Peyer's patch (tissue), 4 donors: ENCODE data around the gene RAPGEF5. TPM values are rescaled to one million over a fixed set of nuclear protein-coding genes. Genes with fewer than 3 reads are reported as not detected.
"Not testable (repeated sequence)": the region's sequence is repeated elsewhere in the genome, so short reads cannot be mapped to it uniquely, and the experiment has no call there.

Experiments
- DNase-seq, 3 donors: peaks; one replicate each; pipeline ENCODE4 v3.0.0-alpha.2; 2017 to 2019
- H3K27ac ChIP-seq, 4 donors: fragments of 200-600 bp; sonication (generic); one replicate each; pipeline ENCODE4 v1.5.1; 2016 to 2019
- H3K27me3 ChIP-seq, 2 donors: fragments of 200-600 bp; sonication (generic); one replicate each; pipeline ENCODE4 v1.5.1; 2019
- H3K36me3 ChIP-seq, 3 donors: fragments of 200-600 bp; sonication (generic); one replicate each; pipeline ENCODE4 v1.5.1; 2016 to 2019
- H3K4me1 ChIP-seq, 4 donors: fragments of 200-600 bp; sonication (generic); one replicate each; pipeline ENCODE4 v1.5.1; 2016 to 2019
- H3K4me3 ChIP-seq, 4 donors: fragments of 200-600 bp; sonication (generic); 1 replicate in 3 of 4; 2 replicates in 1 of 4; pipeline ENCODE4 v1.5.1; 2016 to 2019; ENCODE audit warnings: mild to moderate bottlenecking in 1 of 4
- H3K9me3 ChIP-seq, 4 donors: fragments of 200-600 bp; sonication (generic); one replicate each; pipeline ENCODE4 v1.5.1; 2016 to 2019; ENCODE audit warnings: mild to moderate bottlenecking in 1 of 4
- POLR2A ChIP-seq, 2 donors: fragments of 450-650 bp; IDR thresholded peaks; one replicate each; pipeline ENCODE4 v1.5.1; 2017; ENCODE audit warnings: antibody characterized with exemption in 2 of 2, mild to moderate bottlenecking in 2 of 2, moderate library complexity in 2 of 2
- total RNA-seq, 4 donors: library from RNA; depleted of rRNA; stranded (reverse); fragments of >200 nt; gene quantifications; one replicate each; pipeline ENCODE4 v1.1.0, GENCODE V29; 2016
- TF ChIP-seq, protein P1 (sequence below), 6 experiments: fragments of 450-650 bp in 4 of 6; fragments of 200-600 bp in 2 of 6; sonication (generic) in 1 of 6; IDR thresholded peaks; one replicate each; pipeline ENCODE4 v1.5.1; 2017 to 2019; ENCODE audit warnings: antibody characterized with exemption in 6 of 6, mild to moderate bottlenecking in 3 of 6, moderate library complexity in 1 of 6

The RAPGEF5 gene
- total RNA-seq, 4 donors from 2014 or later: 92.8 to 144 (median 111) TPM

DNA sequence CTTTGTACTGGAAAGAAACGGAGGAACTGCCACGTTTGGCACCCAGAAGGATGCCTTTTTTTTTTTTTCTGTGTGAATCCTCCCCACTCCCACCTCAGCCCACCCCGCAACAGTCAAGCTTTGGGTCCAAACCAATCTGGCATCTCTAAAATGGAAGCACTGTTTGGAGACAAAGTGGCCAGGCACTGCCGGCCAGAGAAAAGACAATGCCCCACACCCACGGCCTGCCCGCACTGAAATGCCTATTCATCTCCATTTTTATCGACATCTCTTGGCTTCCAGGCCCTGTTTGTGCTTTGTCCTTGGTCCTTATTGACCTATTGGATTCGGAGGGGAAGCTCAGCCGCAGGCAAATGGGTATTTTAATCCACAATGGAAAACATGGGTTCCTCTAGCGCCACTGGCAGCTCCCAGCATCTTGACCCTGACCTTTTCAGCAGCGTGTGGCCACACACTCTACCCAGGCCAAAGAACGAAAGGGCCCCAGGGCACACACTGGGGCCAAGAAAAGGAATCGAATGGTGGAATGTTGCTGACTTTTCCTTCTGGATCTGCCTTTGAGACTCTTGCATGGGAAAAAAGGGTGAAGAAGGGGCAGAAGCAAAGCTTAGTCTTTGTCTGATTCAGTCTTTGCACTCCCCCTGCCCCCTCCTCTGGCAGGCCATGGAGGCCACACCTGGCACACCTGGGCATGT lies 248.7 kb downstream of the RAPGEF5 start:
- Histone ChIP-seq H3K9me3 (no peaks in the 10 kb centered on the region), H3K27ac (no peak overlapping the region), H3K36me3 (no peaks in the 10 kb centered on the region), H3K4me1 (peaks cover 0 to 3% (median 0%) of the 10 kb centered on the region in 4 donors), H3K27me3 (no peaks in the 10 kb centered on the region), H3K4me3 (no peak overlapping the region)
- TF ChIP-seq POLR2A (IDR thresholded peaks at IDR 0.05): no peak
- TF ChIP-seq, protein P1, sequence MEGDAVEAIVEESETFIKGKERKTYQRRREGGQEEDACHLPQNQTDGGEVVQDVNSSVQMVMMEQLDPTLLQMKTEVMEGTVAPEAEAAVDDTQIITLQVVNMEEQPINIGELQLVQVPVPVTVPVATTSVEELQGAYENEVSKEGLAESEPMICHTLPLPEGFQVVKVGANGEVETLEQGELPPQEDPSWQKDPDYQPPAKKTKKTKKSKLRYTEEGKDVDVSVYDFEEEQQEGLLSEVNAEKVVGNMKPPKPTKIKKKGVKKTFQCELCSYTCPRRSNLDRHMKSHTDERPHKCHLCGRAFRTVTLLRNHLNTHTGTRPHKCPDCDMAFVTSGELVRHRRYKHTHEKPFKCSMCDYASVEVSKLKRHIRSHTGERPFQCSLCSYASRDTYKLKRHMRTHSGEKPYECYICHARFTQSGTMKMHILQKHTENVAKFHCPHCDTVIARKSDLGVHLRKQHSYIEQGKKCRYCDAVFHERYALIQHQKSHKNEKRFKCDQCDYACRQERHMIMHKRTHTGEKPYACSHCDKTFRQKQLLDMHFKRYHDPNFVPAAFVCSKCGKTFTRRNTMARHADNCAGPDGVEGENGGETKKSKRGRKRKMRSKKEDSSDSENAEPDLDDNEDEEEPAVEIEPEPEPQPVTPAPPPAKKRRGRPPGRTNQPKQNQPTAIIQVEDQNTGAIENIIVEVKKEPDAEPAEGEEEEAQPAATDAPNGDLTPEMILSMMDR (IDR thresholded peaks at IDR 0.05): no peak
- DNase-seq: no peak

DNA sequence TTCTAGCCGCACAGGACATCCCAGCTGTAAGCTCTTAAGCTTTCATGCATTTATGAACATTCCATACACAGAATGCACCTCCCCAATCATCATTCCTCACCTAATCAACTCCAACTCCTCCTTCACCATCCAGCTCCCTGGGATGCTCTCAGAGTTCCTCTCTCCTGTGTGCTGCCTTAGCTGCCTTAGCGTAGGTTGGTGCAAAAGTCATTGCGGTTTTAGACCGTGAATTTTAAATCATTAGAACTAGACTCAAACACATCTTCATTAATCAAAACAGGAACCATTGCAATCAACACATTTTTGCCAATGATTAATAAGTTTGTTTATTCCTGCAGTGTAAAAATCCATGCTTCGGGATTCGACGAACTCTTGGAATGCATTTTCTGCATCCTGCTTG lies 251.4 kb downstream of the RAPGEF5 start:
- TF ChIP-seq POLR2A (IDR thresholded peaks at IDR 0.05): no peak
- TF ChIP-seq, protein P1 (IDR thresholded peaks at IDR 0.05): no peak
- Histone ChIP-seq H3K9me3 (no peaks in the 10 kb centered on the region), H3K4me3 (no peak overlapping the region), H3K4me1 (peaks cover 0 to 1% (median 0%) of the 10 kb centered on the region in 4 donors), H3K27me3 (no peaks in the 10 kb centered on the region), H3K27ac (no peak overlapping the region), H3K36me3 (no peaks in the 10 kb centered on the region)
- DNase-seq: no peak

DNA sequence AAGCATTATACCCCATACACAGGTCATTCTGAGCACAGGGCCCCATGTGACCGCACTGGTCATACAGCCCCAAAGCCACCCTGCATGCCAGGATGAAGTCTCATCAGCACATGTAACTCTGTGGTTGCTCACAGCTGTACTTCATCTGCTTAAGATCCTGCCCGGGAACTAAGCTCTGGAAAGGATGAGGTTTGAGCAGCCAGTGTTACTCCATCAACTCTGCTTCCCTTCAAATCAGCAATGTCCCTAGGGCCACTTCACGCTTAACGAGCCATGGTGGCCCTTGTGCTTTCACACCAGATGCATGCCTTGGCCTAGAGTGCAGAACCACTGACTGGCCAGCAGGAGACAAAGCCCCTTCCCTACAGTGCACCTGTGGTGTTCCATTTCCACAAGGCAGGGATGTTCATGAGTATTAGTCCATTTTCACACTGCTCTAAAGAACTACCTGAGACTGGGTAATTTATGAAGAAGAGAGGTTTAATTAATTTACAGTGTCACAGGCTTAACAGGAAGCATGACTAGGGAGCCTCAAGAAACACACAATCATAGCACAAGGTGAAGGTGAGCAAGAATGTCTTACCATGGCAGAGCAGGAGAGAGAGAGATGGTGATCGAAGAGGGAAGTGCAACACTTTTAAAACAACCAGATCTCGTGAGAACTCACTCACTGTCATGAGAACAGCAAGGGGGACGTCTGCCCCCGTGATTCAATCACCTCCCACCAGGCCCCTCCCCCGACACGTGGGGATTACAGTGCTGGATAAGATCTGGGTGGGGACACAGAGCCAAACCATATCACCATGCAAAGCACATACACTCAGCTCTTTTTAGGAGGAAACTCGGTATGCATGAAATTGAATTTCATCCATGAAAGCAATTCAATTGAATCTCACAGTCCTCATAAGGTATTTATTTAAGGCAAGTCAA lies 262.3 kb downstream of the RAPGEF5 start:
- no peak for TF ChIP-seq POLR2A (IDR thresholded peaks at IDR 0.05)
- TF ChIP-seq, protein P1 (IDR thresholded peaks at IDR 0.05): no peak
- Histone ChIP-seq H3K36me3 (no peaks in the 10 kb centered on the region), H3K4me1 (no peaks in the 10 kb centered on the region), H3K9me3 (no peaks in the 10 kb centered on the region), H3K4me3 (no peak overlapping the region), H3K27me3 (no peaks in the 10 kb centered on the region), H3K27ac (no peak overlapping the region)
- DNase-seq: no peak

DNA sequence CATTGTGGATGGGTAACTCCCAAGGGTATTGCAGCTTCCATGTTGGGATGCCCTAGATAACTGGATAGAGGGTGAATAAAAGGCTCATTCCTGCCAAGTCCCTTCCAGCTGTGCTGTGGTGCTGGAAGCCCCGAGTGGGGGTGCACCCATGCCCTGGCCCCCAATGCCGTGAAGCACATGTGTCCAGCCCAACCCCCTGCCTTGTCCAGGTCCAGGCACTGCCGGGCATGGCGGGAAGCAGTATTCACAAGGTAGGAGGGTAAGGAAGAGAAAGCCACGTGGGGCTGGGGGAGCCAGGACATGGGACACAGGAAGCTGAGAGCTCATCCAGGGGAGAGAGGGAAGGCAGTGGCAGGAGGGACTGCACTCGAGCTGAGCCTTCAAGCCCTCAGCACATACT lies 263.0 kb downstream of the RAPGEF5 start:
- H3K9me3 ChIP-seq: no peaks in the 10 kb centered on the region
- H3K36me3 ChIP-seq: no peaks in the 10 kb centered on the region
- TF ChIP-seq POLR2A (IDR thresholded peaks at IDR 0.05): no peak
- TF ChIP-seq, protein P1 (IDR thresholded peaks at IDR 0.05): no peak
- no peak for DNase-seq
- H3K4me1 ChIP-seq: no peaks in the 10 kb centered on the region
- no peak overlapping the region for H3K27ac ChIP-seq
- H3K27me3 ChIP-seq: no peaks in the 10 kb centered on the region
- no peak overlapping the region for H3K4me3 ChIP-seq

DNA sequence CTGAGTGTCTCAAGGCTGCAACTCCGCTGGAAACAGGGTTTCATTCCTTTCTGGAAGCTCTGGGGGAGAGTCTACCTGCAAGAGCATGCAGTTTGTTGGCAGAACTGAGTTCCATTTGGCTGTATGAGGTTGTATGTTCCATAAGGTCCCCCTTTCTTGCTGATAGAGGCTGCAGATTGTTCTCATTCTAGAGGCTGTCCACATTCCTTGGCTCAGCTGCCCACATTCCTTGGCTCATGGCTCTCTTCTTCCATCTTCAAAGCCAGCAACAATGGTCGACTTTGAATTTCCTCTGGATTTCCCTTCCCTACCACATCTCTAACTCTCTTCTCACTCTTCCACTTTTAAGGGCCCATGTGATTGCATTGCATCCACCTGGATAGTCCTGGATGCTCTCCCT lies 264.0 kb downstream of the RAPGEF5 start:
- no peaks in the 10 kb centered on the region for H3K4me1 ChIP-seq
- H3K27me3 ChIP-seq: no peaks in the 10 kb centered on the region
- H3K4me3 ChIP-seq: no peak overlapping the region
- H3K9me3 ChIP-seq: no peaks in the 10 kb centered on the region
- no peaks in the 10 kb centered on the region for H3K36me3 ChIP-seq
- no peak for TF ChIP-seq POLR2A (IDR thresholded peaks at IDR 0.05)
- TF ChIP-seq, protein P1 (IDR thresholded peaks at IDR 0.05): no peak
- DNase-seq: no peak
- H3K27ac ChIP-seq: no peak overlapping the region

DNA sequence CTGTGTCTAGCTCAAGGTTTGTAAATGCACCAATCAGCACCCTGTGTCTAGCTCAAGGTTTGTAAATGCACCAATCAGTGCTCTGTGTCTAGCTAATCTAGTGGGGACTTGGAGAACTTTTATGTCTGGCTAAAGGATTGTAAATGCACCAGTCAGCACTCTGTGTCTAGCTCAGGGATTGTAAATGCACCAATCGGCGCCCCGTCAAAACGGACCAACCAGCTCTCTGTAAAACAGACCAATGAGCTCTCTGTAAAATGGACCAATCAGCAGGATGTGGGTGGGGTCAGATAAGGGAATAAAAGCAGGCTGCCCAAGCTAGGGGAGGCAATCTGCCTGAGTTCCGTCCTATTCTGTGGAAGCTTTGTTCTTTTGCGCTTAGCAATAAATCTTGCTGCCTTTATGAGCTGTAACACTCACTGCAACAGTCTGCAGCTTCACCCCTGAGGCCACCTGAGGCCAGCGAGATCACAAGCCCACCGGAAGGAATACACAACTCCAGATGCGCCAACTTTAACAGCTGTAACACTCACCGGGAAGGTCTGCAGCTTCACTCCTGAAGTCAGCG lies 265.9 kb downstream of the RAPGEF5 start:
- not testable (repeated sequence) for DNase-seq, H3K4me1 ChIP-seq, H3K27me3 ChIP-seq, H3K27ac ChIP-seq, H3K4me3 ChIP-seq, H3K36me3 ChIP-seq, H3K9me3 ChIP-seq
